ENCODE results near the gene MEI4. TPM values are rescaled to one million over a fixed set of nuclear protein-coding genes. Genes with fewer than 3 reads are reported as not detected.

The MEI4 gene
- total and polyA plus RNA-seq, 2 of the 4 experiments (the other 2 are of a cell fraction) = not detected

DNA sequence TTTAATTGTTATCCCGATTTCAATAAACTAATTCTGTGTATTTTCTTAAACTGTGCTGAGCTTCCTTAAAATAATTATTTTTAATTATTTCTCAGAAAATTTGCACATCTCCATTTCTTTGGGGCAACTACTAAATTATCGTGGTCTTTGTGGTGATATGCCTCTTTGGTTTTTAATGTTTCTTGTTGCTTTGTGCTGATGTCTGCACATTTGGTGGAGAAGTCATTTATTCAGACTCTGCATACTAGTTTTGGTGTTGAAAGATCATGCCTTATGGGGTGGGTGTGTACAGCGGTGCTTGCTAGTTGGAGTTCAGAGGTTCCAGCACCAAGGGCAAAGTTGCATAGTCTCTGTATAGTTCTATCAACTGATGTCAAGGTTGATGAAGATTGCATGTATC lies 253.2 kb downstream of the MEI4 start:
- no CpG with 5 or more reads among the region's 3 CpGs for WGBS, 2 experiments (ENCODE audit: extremely low coverage in 2 of 2, insufficient read length in 1 of 2)
- POLR2A ChIA-PET (ENCODE audit: unreplicated experiment) = no interaction called here
- Histone ChIP-seq H3K56ac (ENCODE audit: extremely low read depth, insufficient read depth, low read length) (no peak overlapping the region), H4K91ac (ENCODE audit: insufficient read depth, low read depth, low read length) (no peak overlapping the region), H3K14ac (replicated peaks; ENCODE audit: low read depth, low read length) (no peak overlapping the region), H3K9ac (ENCODE audit: low read depth, low read length) (no peak overlapping the region), H4K8ac (ENCODE audit: low read depth in 2 of 2, low read length in 2 of 2) (no peak overlapping the region), H2AK9ac (replicated peaks; ENCODE audit: low read depth, low read length, poor library complexity) (no peak overlapping the region), H2AK5ac (ENCODE audit: low read depth, low read length) (no peak overlapping the region), H3K9me1 (ENCODE audit: insufficient read depth, low read length) (no peaks in the 10 kb centered on the region), H3K4me2 (ENCODE audit: low read depth, low read length) (no peak overlapping the region), H3K4me3 (ENCODE audit: insufficient read depth, low read depth, low read length) (no peak overlapping the region), H4K20me1 (ENCODE audit: insufficient read depth, low read length) (no peaks in the 10 kb centered on the region), H3K9me3 (ENCODE audit: control insufficient read depth, insufficient read depth, low read length) (peaks cover 3% of the 10 kb centered on the region; the same call in 1 of the 2 replicates), H2BK5ac (ENCODE audit: low read depth, low read length, poor library complexity, severe bottlenecking) (no peak overlapping the region), H2AFZ (replicated peaks; ENCODE audit: low read length, poor library complexity) (no peak overlapping the region), H2BK15ac (ENCODE audit: low read depth, low read length) (no peak overlapping the region), H3K27me3 (ENCODE audit: control insufficient read depth, insufficient read depth, low read length) (no peaks in the 10 kb centered on the region), H4K5ac (ENCODE audit: low read depth, low read length) (no peak overlapping the region), H3K4me1 (ENCODE audit: control insufficient read depth, insufficient read depth, low read length) (no peaks in the 10 kb centered on the region), H3K27ac (ENCODE audit: insufficient read depth, low read length) (no peak overlapping the region), H2BK120ac (ENCODE audit: low read depth, low read length) (no peak overlapping the region), H3K23ac (ENCODE audit: low read depth, low read length) (no peak overlapping the region), H3K79me1 (ENCODE audit: low read depth in 1 of 2, low read length in 2 of 2) (no peaks in the 10 kb centered on the region), H3K18ac (ENCODE audit: low read depth, low read length) (no peak overlapping the region), H3K4ac (ENCODE audit: low read depth, low read length) (no peak overlapping the region), H3K36me3 (ENCODE audit: control insufficient read depth, insufficient read depth, low read length) (no peaks in the 10 kb centered on the region), H2BK20ac (ENCODE audit: low read depth, low read length) (no peak overlapping the region)
- BruUV-seq (replicated peaks) = no TSS peak
- ATAC-seq (ENCODE audit: low read depth) (no peak), DNase-seq (no peak)
- dilution Hi-C loops (cut with HindIII; ENCODE audit: low sequenced_read_pairs, unreplicated experiment) = no loop called here
- CTCF ChIA-PET = no interaction called here
- TF ChIP-seq, protein P1, sequence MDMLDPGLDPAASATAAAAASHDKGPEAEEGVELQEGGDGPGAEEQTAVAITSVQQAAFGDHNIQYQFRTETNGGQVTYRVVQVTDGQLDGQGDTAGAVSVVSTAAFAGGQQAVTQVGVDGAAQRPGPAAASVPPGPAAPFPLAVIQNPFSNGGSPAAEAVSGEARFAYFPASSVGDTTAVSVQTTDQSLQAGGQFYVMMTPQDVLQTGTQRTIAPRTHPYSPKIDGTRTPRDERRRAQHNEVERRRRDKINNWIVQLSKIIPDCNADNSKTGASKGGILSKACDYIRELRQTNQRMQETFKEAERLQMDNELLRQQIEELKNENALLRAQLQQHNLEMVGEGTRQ (IDR thresholded peaks at IDR 0.05; ENCODE audit: low read depth, low read length) = no peak
- TF ChIP-seq CEBPB (IDR thresholded peaks at IDR 0.05; ENCODE audit: low read depth, low read length) (no peak), MAFK (IDR thresholded peaks at IDR 0.05; ENCODE audit: low read depth, low read length) (peak; percentile 62), FOS (IDR thresholded peaks at IDR 0.05; ENCODE audit: low read depth, low read length) (no peak)
- intact Hi-C loops (cut with micrococcal nuclease) = no loop called here
- in situ Hi-C loops (cut with MboI; ENCODE audit: low sequenced_read_pairs) = no loop called here
